Measurements from ENCODE around the gene APMAP.

The APMAP gene, protein sequence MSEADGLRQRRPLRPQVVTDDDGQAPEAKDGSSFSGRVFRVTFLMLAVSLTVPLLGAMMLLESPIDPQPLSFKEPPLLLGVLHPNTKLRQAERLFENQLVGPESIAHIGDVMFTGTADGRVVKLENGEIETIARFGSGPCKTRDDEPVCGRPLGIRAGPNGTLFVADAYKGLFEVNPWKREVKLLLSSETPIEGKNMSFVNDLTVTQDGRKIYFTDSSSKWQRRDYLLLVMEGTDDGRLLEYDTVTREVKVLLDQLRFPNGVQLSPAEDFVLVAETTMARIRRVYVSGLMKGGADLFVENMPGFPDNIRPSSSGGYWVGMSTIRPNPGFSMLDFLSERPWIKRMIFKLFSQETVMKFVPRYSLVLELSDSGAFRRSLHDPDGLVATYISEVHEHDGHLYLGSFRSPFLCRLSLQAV

DNA sequence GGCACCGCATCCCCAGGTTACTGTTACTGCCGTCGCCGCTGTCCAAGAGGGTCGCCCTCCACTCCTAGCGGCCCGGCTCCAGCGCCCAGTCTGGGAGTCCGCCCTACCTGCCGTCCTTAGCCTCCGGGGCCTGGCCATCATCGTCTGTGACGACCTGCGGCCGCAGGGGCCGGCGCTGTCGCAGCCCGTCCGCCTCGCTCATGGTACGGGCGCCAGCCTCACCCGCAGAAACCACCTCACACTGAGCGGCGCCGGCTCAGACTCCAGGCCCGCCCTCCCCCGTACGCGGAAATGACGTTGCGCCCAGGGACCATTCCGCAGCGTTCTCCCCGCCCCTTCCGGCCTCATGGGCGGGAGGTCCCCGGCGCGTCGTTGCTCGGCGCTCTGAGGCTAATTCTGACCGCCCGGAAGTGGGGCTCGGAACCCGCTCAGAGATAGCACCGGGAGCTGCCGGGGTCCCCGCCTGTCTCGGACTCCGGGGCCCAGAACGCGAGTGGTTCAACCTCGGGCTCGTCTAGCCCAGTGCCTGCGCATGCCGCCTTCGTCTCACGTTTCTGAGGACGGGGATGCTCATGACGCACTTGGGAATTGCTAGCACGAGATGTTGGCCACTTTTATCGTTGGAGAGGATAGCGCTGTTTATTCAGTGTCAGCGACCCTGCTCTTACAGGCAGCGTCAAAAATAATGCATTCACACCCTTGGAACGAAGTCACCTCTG, at the start of gene APMAP:
Gene APMAP, minus strand, starts transcription at position 265 of the 719 bp plus-strand sequence. Its CDS starts 63 bp downstream, at position 202.
- no peak for DNase-seq (ENCODE audit: low read depth)

DNA sequence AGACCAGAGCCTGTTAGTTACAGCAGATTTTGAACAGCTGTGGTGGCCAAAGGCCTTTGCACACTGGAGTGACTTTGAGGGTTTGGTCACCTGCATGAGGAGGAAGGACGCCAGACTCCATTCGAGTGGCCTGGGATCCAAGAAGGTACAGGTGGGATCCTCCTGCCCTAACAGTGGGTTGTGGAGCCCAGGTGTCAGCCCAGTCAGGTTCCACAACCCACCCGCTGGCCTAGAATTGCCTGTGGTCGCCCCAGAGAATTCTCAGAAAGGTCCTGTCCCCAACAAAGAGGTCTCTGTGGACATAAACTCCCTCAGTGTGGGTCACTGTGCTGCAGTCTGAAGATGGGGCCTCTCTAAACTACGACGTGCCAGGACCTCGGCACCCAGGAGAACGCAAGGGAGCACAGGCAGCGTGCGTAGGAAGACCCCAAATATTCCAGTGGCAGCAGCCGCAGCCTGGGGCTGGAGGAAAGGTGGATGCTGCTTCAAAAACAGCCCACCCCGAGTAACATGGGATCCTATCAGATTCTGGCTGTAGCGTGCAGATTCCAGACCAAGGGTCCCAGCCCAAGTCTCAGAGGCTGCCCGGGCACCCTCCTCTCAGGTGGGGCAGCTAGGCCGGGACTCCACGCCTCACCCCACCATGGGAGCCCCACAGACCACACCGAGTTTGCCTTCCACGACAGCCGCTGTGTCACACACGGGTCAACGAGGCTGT, 49.4 kb upstream of the APMAP start:
- no peak for DNase-seq (ENCODE audit: low read depth)

DNA sequence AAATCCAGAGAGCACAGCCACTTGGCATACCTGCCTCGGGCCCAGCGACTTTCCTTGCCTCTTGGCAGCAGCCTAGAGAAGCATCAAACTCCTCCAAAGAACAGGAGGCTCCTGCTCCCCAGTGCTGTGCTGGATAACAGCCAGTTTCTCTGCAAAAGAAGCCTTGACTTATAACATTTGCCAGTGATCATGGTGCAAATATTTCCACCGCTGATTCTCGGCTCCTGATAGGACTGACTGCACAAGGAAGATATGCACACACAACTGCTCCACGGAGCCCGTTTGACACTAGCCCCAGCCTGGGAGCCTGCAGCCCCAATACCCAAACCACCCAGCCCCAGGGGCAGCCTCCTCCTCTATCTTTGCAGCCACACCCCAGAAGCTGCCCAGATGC, 47.9 kb upstream of the APMAP start:
- DNase-seq (ENCODE audit: low read depth), result peak; percentile 45

DNA sequence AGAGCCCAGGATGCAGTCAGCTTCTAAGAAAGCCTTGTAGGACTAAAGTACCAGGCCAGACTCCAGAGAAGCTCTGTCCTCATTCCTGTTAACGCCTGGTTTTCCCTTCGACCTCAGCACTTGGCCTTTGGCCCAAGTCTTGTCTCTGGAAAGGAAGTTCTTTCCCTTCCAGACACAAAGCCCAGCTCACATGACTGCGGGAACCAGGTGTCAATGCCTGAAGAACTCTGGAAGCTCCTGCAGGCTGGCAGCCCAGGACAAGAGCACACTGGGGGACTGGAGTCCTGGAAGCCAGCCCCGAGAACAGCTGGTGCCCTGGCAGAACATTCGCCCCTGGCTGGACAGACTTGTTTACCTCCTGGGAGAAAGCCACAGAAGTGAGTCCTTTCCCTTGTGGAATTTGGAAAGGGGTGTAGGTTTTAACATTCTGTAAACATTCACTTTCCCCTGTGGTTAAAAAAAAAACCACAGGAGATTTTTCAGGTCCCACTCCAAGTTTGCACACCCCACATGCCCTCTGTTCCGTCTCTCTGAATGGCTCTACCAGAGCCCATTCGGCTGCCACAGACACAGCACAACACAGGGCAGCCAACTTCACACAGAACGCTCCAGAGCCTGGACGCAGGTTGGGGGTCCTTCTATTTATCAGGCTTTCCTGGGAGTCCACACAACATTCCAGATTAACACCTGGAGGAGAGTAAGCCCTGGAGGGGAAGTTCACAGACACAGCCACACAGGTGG, 47.3 kb upstream of the APMAP start:
- no peak for DNase-seq (ENCODE audit: low read depth)

DNA sequence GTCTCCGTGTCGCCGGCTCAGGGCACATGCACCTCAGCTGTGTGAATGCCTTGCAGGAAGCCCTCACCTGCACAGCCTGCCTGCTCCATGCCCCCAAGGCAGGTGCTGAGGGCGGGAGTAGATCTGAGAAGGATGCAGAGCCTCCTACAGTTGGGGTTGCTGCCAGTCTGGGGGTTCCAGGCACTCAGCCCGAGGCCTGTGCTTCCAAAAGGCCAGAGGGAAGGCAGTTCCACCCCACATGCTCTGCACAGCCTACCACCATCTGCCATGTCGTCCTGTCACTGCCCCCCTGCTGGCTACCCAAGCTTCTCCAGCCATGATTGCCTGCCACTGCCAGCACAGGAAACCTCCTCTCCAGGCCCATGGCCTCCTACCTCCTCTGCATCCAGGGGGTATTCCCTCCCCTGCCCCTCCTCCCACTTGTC, 46.1 kb upstream of the APMAP start:
- DNase-seq (ENCODE audit: low read depth), result no peak

DNA sequence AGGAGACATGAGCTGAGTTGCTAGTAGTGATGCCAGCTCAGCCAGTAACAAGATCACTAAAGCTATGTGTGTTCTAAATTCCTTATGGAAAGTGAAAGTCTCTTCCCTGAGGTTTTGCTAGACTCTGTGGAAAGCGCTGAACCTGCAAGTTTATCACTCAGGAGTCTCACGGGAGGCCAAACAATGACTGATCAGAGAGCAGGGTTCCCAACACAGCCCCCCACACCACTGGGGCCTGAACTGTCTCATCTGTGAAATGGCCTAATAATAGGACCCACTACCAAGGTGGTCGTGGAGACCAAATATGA, 45.5 kb upstream of the APMAP start:
- no peak for DNase-seq (ENCODE audit: low read depth)

DNA sequence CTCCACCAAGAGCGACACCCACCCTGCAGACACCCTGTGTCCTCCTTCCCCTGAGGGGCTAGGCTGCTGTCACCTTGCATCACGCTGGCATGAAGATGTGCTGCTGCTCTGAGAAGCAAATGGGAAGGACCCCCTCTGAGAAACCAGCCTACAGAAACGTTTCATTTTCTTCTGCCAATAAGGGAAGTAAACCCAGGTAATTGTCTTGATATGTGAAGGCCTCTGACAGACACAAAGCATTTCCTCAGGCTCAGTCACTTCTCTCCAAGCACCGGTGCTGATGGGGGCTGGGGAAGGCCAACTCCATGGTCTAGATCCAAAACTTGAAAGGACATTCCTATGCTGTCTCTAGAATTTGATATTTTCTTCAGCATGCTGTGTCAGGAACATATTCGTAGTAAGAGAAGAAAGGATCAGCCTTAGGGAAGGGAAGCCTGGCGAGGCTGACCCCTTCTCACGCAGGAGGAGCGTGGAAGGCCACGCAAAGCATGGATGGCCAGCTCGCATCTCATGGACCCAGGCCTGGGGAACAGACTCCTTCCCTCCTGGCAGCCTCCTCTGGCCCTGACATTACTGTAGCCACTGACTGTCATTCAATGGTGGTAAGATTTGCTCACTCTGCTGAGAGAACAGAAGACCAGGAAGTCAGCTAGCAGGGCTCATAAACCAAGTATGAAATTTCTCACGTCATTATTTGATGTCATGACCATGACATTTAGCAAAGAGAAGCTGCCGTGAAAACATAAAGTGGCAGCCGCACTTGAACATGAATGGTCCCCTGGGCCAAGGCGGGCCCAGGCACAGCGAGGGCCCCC, 44.9 kb upstream of the APMAP start:
- no peak for DNase-seq (ENCODE audit: low read depth)

DNA sequence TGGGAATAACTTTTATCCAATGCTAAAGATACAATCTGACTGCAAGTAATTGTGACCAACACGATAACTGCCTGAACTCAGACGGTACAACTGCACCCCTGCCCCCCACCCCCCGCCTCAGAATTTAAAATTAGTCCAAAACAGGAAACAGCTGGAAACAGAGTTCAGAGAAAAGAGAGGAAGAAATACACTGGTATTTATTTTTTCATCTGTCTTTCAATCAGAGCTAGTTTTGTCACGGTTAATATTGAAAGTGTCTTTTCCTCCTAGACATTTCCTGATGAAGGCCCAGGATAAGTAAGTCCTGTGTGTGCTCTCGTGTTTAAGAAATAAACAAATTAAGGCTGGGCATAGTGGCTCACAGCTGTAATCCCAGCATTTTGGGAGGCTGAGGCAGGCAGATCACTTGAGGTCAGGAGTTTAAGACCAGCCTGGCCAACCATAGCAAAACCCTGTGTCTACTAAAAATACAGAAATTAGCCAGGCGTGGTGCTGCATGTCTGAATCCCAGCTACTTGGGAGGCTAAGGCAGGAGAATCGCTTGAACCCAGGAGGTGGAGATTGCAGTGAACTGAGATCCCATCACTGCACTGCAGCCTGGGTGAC, 43.9 kb upstream of the APMAP start:
- no peak for DNase-seq (ENCODE audit: low read depth)

DNA sequence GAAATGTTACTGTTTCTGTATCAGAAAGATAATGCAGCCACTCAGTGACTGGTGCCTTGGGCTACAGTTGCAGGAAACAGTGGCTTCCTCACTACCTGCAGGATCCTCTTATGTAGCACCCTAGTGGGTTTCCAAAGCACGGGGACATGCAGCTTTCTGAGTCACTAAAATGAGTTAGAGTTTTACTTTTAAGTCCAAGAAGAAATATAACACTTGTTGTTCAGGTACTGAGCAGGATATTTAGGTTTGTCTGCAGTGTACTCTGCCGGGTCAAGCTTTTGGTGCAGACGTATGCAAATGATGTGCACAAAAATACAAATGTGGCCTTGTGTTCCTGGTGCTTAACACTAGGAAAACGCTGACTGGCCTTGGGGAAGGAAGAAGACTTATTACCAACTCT, 43.4 kb upstream of the APMAP start:
- DNase-seq (ENCODE audit: low read depth), result no peak

DNA sequence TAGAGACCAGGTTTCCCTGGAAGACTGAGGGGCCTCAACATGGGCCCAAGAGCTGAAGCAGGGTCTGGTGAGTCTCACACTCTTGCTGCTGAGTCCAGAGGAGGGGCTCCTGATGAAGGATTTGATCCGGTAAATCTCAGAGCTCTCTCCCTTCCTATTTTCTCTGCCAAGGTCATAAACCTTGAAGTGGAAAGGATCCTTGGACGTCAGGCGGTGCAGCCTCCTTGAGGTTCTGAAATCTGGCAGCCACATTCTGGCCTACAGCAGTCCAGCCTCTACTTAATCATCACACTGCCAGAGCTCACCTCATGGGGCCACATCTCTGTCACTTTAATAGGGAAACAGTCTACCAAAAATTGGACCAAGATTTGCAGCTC, 41.4 kb upstream of the APMAP start:
- DNase-seq (ENCODE audit: low read depth), result no peak

DNA sequence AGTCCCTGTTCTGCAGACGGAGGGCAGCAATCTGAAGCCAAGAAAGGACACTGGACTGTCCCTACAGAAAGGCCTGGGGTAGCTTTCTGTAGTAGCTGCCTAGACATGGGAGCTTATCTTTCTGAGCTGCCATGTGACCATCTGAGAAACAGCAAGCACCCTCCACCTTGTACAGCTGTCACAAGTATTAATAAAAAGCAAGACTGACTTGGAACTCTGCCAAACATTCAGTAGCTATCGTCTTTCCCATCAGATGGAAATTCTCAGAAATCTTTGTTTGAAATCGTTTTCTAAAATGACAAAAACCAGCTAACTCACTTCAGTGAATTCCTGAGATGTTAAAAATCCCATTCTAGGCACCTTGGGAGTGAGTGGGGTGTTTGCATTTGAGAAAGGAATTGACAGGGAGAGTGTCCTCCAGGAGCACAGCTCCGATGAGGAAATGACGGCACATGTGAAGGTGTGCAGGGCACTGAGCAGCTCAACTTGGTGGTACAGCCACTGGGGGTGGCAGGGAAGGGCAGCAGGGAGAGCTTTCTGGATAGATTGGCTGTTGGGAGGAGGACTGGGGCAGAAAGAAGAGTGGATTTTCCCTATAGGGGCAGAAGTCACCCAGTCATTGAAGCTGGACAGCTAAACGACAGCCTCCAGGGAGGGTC, 40.8 kb upstream of the APMAP start:
- DNase-seq (ENCODE audit: low read depth), result no peak

DNA sequence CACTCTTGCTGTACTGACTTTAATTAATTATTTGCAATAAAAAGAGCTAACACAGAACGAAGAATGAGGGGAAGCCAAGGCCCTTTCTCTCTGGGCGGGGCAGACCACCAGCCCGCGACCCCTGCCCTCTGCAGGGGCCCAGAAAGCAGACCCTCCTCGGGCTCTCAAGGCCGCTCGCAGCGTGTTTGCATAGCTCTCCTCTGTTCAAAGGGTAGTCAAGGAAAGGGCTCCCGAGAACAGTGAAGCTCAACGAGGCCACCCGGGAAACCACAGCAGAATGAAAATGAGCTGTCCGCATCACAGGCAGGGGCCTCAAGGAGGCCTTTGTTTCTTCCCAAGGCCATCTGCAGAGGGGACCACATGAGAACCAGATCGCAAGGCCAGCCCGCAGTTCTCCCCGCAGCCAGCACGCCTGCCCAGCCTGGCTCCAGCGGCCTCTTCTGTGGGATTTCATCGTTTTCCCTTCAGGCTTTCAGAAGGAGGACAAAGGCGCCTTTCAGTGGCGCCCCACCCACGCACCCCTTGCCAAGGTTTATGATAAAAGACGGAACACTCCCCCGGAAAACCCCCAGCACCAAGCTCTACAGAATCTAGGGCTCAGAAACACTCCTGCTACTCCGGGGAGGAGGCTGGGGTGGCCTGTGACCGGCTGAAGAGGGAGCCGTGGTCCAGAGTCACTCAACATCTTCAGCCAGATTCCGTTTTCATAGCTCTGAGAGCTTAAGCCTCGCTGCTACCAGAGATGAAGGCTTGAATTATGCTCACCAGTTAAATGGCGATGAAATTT, 40.1 kb upstream of the APMAP start:
- no peak for DNase-seq (ENCODE audit: low read depth)

DNA sequence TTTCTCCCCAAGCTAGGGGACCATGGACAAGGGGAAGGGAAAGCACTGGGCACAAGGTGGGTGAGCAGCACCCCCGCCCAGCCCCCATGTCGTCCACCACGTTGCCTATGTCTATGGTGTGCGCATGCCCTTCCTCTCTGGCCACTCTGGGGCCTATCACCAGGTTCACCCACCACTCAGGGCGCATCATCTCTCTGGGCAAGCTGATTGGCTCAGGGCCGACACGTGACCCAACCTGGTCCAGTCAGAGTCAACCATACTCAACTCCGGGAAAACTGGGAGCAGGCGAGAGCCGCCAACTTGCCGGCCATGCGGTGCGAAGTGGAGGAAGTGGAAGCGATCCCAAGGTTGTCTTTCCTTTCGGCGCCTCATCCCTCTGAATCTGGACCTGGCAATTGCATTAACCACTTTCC, 39.5 kb upstream of the APMAP start:
- no peak for DNase-seq (ENCODE audit: low read depth)

DNA sequence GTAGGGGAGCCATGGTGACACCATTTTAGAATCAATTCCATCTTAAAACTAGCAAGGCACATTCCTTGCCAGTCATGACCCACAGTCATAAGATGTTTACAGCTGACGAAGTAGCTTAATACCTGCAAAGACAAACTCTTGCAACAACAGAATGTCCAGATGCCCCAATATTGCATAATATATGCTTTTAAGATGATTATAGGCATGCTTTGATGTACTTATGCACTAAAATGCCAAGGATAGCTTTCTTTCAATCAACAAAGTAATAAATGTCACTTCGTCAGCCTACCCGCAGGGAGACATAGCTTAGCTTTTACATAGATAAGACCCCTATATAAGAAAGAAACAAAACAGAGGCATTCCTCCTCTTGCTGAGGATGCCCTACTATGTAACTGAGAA, 38.7 kb upstream of the APMAP start:
- DNase-seq (ENCODE audit: low read depth), result no peak

DNA sequence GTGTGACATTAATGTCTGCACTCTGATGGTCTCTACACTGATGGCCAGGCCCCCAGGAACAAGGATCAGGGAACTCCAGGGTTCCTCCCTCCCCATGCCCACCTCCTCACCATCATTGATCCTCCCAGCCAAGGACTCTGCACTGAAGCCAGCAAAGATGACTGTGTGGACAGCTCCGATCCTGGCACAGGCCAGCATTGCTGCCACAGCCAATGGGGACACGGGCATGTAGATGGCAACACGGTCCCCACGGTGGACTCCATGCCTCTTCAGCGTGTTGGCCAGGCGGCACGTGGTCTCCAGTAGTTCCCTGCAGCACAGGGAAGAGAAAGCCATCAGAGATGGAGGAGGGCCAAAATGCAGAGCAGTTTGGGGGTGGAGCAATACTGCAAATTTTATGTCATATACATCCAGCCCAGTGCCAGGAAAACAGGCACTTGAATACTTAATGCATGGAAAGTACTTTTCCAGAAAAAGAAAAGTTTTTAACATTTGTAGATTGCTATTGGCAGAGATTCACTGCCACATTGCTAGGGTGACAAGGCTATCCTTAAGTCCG, 38.2 kb upstream of the APMAP start:
- DNase-seq (ENCODE audit: low read depth), result no peak

DNA sequence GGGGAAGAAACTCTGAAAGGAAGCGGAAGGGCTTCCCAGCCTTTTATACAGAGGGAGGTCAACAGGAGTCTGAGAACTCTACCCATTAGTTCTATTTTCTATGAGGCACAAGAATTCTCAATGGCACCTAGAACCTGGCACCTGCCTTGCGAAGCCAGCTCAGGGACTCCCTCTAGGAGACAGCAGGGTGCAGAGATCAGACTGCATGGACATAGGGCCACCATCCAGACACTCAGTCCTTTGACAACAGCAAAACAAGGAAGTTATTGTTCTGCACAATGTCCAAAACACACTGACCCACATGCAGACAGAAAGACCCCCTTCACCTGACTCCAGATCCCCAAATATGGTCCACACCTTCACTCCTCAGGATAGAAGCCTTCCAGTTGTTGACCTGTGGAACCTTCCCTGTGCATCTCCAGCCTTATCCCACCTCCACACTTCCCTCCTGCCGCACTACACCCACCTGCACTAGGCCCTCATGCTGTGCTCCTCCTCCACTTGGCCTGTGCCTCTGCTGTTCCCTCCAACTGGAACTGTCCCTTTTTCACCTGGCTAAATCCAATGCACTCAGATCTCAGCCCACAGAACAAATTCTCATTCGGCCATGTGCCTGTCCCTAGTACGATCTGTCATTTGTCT, 37.6 kb upstream of the APMAP start:
- no peak for DNase-seq (ENCODE audit: low read depth)

DNA sequence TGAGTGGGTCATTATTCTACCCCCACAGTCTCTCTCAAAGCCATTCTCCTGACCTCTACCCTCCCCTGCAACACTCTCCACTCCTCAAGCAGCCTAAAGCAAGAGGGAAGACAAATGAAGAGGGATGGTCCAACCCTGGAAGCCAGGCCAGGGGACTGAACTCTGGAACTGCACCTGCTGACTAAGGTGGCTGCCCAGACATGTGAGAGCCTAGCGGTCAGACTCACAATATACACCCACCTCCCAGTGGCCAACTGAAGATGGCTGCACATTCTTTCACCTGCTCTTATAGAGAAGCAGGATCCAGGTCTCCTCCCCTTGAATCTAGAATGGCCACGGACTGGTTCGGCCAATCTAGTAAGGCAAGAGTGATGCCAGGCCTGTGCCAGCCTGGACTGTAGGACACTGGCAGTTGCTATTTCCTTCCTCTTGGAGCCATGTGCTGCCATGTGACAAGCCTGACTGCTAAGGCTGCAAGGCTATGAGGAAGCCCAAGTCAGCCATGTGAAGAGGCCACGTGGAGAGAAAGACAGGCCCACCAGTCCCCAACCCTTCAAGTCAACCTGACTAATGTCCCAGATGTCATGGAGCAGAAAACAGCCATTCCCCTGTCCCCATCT, 33.5 kb upstream of the APMAP start:
- DNase-seq (ENCODE audit: low read depth), result no peak

DNA sequence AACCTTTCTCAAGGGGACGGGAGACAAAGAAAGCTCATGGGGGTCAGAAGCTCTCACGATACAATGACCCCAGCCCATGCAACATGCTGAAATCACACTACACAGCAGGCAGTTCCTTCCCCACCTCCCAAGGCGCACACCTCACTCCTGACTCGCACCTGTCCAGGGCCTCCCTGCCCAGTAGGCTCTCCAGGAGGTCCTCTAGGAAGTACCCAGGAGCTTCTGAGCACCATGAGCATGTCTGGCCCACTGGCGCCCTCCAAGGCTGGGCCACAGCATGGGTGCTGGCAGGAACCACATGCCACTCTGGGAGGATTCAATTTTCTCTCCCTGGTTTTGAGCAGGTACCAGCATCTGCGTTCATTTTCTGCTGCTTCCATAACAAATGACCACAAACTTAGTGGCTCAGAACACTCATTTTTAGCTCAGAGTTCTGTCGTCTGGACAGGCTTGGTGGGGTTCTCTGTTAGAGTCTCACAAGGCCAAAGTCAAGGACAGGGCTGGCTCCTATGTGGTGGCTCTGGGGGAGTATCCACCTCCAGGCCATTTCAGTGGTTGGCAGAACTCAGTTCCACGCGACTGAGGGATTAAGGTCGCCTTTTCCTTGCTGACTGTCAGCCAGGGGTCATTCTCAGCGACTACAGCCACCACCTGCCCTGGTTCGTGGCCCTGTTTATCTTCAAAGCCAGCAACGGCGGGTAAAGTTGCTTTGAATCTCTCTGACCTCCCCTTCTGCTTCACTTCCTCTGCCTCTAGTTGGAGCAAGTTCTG, 32.7 kb upstream of the APMAP start:
- no peak for DNase-seq (ENCODE audit: low read depth)
